NCI-H345 treated with DMSO at 0.1 percent for 48 hours (cell line): ENCODE data around the gene ETNK2.
A peak's percentile ranks its signal among the peaks of the same experiment; 100 is the strongest.

Source experiments
- DNase-seq: peaks from one replicate; lab custom pipeline; 2025; ENCODE audit not compliant: unreplicated experiment; lab: John Stamatoyannopoulos, UW

Gene ETNK2

GRCh38 chr1:204149107-204149506 lies 2.7 kb downstream of the ETNK2 start:
- no peak for DNase-seq

- DNase-seq: no peak
Measured at GRCh38 chr1:204147406-204148383, 4.1 kb downstream of the ETNK2 start.

GRCh38 chr1:204146965-204147364 lies 4.9 kb downstream of the ETNK2 start:
- no peak for DNase-seq

- DNase-seq: no peak
Measured at GRCh38 chr1:204146309-204146708, 5.5 kb downstream of the ETNK2 start.

GRCh38 chr1:204145033-204145504 lies 6.8 kb downstream of the ETNK2 start:
- no peak for DNase-seq

- DNase-seq: no peak
Measured at GRCh38 chr1:204143276-204144041, 8.4 kb downstream of the ETNK2 start.

GRCh38 chr1:204142032-204142974 lies 9.5 kb downstream of the ETNK2 start:
- no peak for DNase-seq

GRCh38 chr1:204141131-204141530 lies 10.7 kb downstream of the ETNK2 start:
- no peak for DNase-seq

- DNase-seq: no peak
Measured at GRCh38 chr1:204139952-204140351, 11.9 kb downstream of the ETNK2 start.

GRCh38 chr1:204139088-204139487 lies 12.8 kb downstream of the ETNK2 start:
- DNase-seq: no peak

- no peak for DNase-seq
Measured at GRCh38 chr1:204136814-204137213, 15.0 kb downstream of the ETNK2 start.

- no peak for DNase-seq
Measured at GRCh38 chr1:204134103-204134502, 17.7 kb downstream of the ETNK2 start.

- no peak for DNase-seq
Measured at GRCh38 chr1:204132718-204133117, 19.1 kb downstream of the ETNK2 start.

- no peak for DNase-seq
Measured at GRCh38 chr1:204131978-204132377, 19.9 kb downstream of the ETNK2 start.

- DNase-seq: no peak
Measured at GRCh38 chr1:204130981-204131892, 20.6 kb downstream of the ETNK2 start.

GRCh38 chr1:204130178-204130577 lies 21.7 kb downstream of the ETNK2 start:
- no peak for DNase-seq

- peak; percentile 72 for DNase-seq
Measured at GRCh38 chr1:204128964-204129896, 22.6 kb downstream of the ETNK2 start.

- no peak for DNase-seq
Measured at GRCh38 chr1:204128464-204128963, 23.3 kb downstream of the ETNK2 start.
